H9 (cell line): ENCODE results near the gene APOA1. TPM values are rescaled to one million over a fixed set of nuclear protein-coding genes. Genes with fewer than 3 reads are reported as not detected.

Source experiments
- DNase-seq: peaks from one replicate; pipeline ENCODE4 v3.0.0-alpha.2; 2017
- H2AFZ ChIP-seq: one replicate; pipeline ENCODE4 v1.6.1; 2013; ENCODE audit warnings: mild to moderate bottlenecking, low read length, control low read depth, moderate library complexity
- H2AK5ac ChIP-seq: 2 replicates; pipeline ENCODE4 v1.6.1; 2013; ENCODE audit warnings: low read length, control low read depth, mixed read lengths; ENCODE audit not compliant: insufficient read length
- H2BK120ac ChIP-seq: one replicate; pipeline ENCODE4 v1.6.1; 2013; ENCODE audit warnings: low read depth, mild to moderate bottlenecking, low read length, control low read depth, inconsistent platforms; ENCODE audit not compliant: poor library complexity, severe bottlenecking
- H2BK12ac ChIP-seq: 2 replicates; pipeline ENCODE4 v1.6.1; 2013; ENCODE audit warnings: low read length, control low read depth, mixed read lengths, low read depth; ENCODE audit not compliant: insufficient read length
- H2BK15ac ChIP-seq: 2 replicates; pipeline ENCODE4 v1.6.1; 2013; ENCODE audit warnings: low read depth, low read length, control low read depth
- H2BK20ac ChIP-seq: one replicate; pipeline ENCODE4 v1.6.1; 2013; ENCODE audit warnings: low read depth, mild to moderate bottlenecking, low read length, control low read depth, inconsistent platforms; ENCODE audit not compliant: poor library complexity, severe bottlenecking
- H2BK5ac ChIP-seq: 2 replicates; pipeline ENCODE4 v1.6.1; 2013; ENCODE audit warnings: low read length, control low read depth, mixed read lengths; ENCODE audit not compliant: insufficient read length
- H3K14ac ChIP-seq: 2 replicates; pipeline ENCODE4 v1.6.1; 2013; ENCODE audit warnings: low read length, control low read depth; ENCODE audit not compliant: insufficient read depth
- H3K18ac ChIP-seq: 2 replicates; pipeline ENCODE4 v1.6.1; 2013; ENCODE audit warnings: low read depth, mild to moderate bottlenecking, mixed read lengths, low read length, control low read depth; ENCODE audit not compliant: insufficient read length
- H3K23ac ChIP-seq: 2 replicates; pipeline ENCODE4 v1.6.1; 2013; ENCODE audit warnings: low read length, control low read depth, mixed read lengths, low read depth; ENCODE audit not compliant: insufficient read length
- H3K23me2 ChIP-seq: 2 replicates; pipeline ENCODE4 v1.6.1; 2013; ENCODE audit warnings: low read depth, mild to moderate bottlenecking, mixed read lengths, low read length, control low read depth; ENCODE audit not compliant: insufficient read length, poor library complexity, severe bottlenecking
- H3K27ac ChIP-seq: 2 replicates; pipeline ENCODE4 v1.5.1; 2013; ENCODE audit warnings: low read length, control low read depth, mixed read lengths, low read depth; ENCODE audit not compliant: insufficient read length
- H3K27me3 ChIP-seq: 2 replicates; pipeline ENCODE4 v1.6.1; 2013; ENCODE audit warnings: low read length, control low read depth, inconsistent platforms; ENCODE audit not compliant: insufficient read depth
- H3K4ac ChIP-seq: 2 replicates; pipeline ENCODE4 v1.6.1; 2013; ENCODE audit warnings: low read depth, mild to moderate bottlenecking, control low read depth, inconsistent platforms, low read length, moderate library complexity
- H3K4me1 ChIP-seq: 2 replicates; pipeline ENCODE4 v1.6.1; 2013; ENCODE audit warnings: low read length, control low read depth, inconsistent platforms; ENCODE audit not compliant: insufficient read depth
- H3K4me2 ChIP-seq: 2 replicates; pipeline ENCODE4 v1.6.1; 2013; ENCODE audit warnings: low read length, control low read depth, mixed read lengths; ENCODE audit not compliant: insufficient read length, insufficient read depth
- H3K56ac ChIP-seq: 2 replicates; pipeline ENCODE4 v1.6.1; 2013; ENCODE audit warnings: low read depth, mild to moderate bottlenecking, mixed read lengths, low read length, control low read depth; ENCODE audit not compliant: insufficient read length
- H3K79me1 ChIP-seq: 2 replicates; pipeline ENCODE4 v1.6.1; 2013; ENCODE audit warnings: low read depth, mild to moderate bottlenecking, moderate library complexity, low read length, control low read depth, inconsistent platforms; ENCODE audit not compliant: insufficient read depth, poor library complexity, severe bottlenecking
- H3K79me2 ChIP-seq: 2 replicates; pipeline ENCODE4 v1.6.1; 2013; ENCODE audit warnings: low read length, control low read depth, inconsistent platforms; ENCODE audit not compliant: insufficient read depth
- H3K9ac ChIP-seq: 2 replicates; pipeline ENCODE4 v1.6.1; 2013; ENCODE audit warnings: low read length, control low read depth, mixed read lengths; ENCODE audit not compliant: insufficient read length; ENCODE audit errors: extremely low read depth
- H3K9me3 ChIP-seq: one replicate; pipeline ENCODE4 v1.6.1; 2013; ENCODE audit warnings: low read depth, low read length, inconsistent platforms; ENCODE audit not compliant: control insufficient read depth
- H3T11ph ChIP-seq: one replicate; pipeline ENCODE4 v1.6.1; 2013; ENCODE audit warnings: mild to moderate bottlenecking, low read length, control low read depth, inconsistent platforms
- H4K20me1 ChIP-seq: one replicate; pipeline ENCODE4 v1.6.1; 2013; ENCODE audit not compliant: control insufficient read depth, insufficient read length, insufficient read depth
- H4K5ac ChIP-seq: 2 replicates; pipeline ENCODE4 v1.6.1; 2013; ENCODE audit warnings: low read depth, mild to moderate bottlenecking, mixed read lengths, low read length, control low read depth; ENCODE audit not compliant: insufficient read length
- H4K8ac ChIP-seq: replicated peaks from 2 replicates; pipeline ENCODE4 v1.6.1; 2013; ENCODE audit warnings: low read length, control low read depth, mixed read lengths, low read depth; ENCODE audit not compliant: insufficient read length
- H4K91ac ChIP-seq: 2 replicates; pipeline ENCODE4 v1.6.1; 2013; ENCODE audit warnings: low read depth, mild to moderate bottlenecking, moderate library complexity, mixed read lengths, low read length, control low read depth; ENCODE audit not compliant: insufficient read length
- H3K27ac Mint-ChIP-seq, 3 experiments: 2 replicates in 2 of 3; 3 replicates in 1 of 3; pipeline ENCODE4 v1.8.0; 2020 to 2021; ENCODE audit warnings: mixed read lengths in 3 of 3, mild to moderate bottlenecking in 1 of 3, moderate library complexity in 1 of 3
- H3K27me3 Mint-ChIP-seq: 2 replicates; pipeline ENCODE4 v1.8.0; 2021; ENCODE audit warnings: low read depth, mild to moderate bottlenecking, moderate library complexity, mixed read lengths
- H3K36me3 Mint-ChIP-seq, 3 experiments: 2 replicates in 2 of 3; 3 replicates in 1 of 3; pipeline ENCODE4 v1.8.0; 2020 to 2021; ENCODE audit warnings: low read depth in 3 of 3, mixed read lengths in 3 of 3; ENCODE audit not compliant: insufficient read depth in 1 of 3
- H3K4me1 Mint-ChIP-seq, 2 experiments: 2 replicates each; pipeline ENCODE4 v1.8.0; 2020; ENCODE audit warnings: mixed read lengths in 2 of 2
- H3K4me3 Mint-ChIP-seq, 2 experiments: 2 replicates in 1 of 2; 3 replicates in 1 of 2; pipeline ENCODE4 v1.8.0; 2020 to 2021; ENCODE audit warnings: mild to moderate bottlenecking in 2 of 2, mixed read lengths in 2 of 2, moderate library complexity in 1 of 2
- H3K9me3 Mint-ChIP-seq, 2 experiments: 2 replicates in 1 of 2; 3 replicates in 1 of 2; pipeline ENCODE4 v1.8.0; 2020; ENCODE audit warnings: mild to moderate bottlenecking in 2 of 2, mixed read lengths in 2 of 2, moderate library complexity in 1 of 2
- whole genome bisulfite sequencing: extraction: QIAGEN DNeasy Blood & Tissue Kit; methylation state at CpG from one replicate; pipeline ENCODE4 v1.1.7; 2013; ENCODE audit warnings: missing lambda C conversion rate, low lambda C conversion rate, mixed read lengths; ENCODE audit not compliant: insufficient read length; ENCODE audit errors: extremely low coverage; 5-methylcytosine and 5-hydroxymethylcytosine counted together
- total RNA-seq: library from RNA; stranded (reverse); gene quantifications from 2 replicates; pipeline ENCODE4 v1.2.1, GENCODE V29; 2021
- TF ChIP-seq, protein P1 (sequence below): fragments of 200-600 bp; sonication (generic); conservative IDR thresholded peaks from 3 replicates; pipeline ENCODE4 v1.8.0; 2021; ENCODE audit warnings: antibody characterized with exemption, mild to moderate bottlenecking

APOA1 gene
- total RNA-seq, 1 experiment from 2014 or later: 0.68 TPM

DNA sequence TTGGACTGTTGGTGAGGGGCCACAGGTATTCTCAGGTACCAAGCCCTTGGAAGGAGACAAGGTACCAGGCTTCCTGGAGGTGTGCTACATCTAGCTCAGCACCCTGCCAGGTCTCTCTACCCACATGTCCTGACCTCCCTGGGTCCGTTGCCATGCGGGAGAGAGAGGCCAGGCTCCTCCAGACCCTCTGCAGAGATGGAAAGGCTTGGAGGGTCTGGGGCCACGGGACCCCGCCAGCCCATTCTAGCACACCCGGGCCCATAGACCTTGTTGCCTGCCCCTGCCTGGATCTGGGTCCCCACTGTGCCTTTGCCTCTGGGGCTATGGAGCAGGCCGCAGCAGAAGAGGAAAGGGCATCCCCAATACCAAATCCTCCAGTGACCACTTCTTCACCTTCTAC lies 10.0 kb downstream of the APOA1 start:
- WGBS: no CpG with 5 or more reads among the region's 6 CpGs

More for the DNA sequence above, 10.0 kb downstream of the APOA1 start:
- H3K4me1 Mint-ChIP-seq: peaks cover 5 to 12% of the 10 kb centered on the region in 2 experiments
- Histone ChIP-seq H3K23me2 (no peaks in the 10 kb centered on the region), H2AFZ (no peak overlapping the region), H3K9me3 (no peaks in the 10 kb centered on the region), H3K27me3 (no peaks in the 10 kb centered on the region), H2BK120ac (no peak overlapping the region), H3K9ac (no peak overlapping the region), H2BK15ac (no peak overlapping the region), H3K4me2 (no peak overlapping the region), H3K4ac (no peak overlapping the region), H2BK20ac (no peak overlapping the region), H3K4me1 (no peaks in the 10 kb centered on the region), H3K23ac (no peak overlapping the region), H3K18ac (no peak overlapping the region), H3K79me2 (no peaks in the 10 kb centered on the region), H2AK5ac (no peak overlapping the region), H3K79me1 (no peaks in the 10 kb centered on the region), H4K91ac (no peak overlapping the region), H4K8ac (no peak overlapping the region), H2BK5ac (no peak overlapping the region), H3K27ac (no peak overlapping the region), H3K14ac (no peak overlapping the region; the same call in 1 of the 2 replicates), H2BK12ac (no peak overlapping the region), H4K20me1 (no peaks in the 10 kb centered on the region), H3T11ph (no peak overlapping the region), H3K56ac (no peak overlapping the region), H4K5ac (no peak overlapping the region)
- H3K27me3 Mint-ChIP-seq: peaks cover 12% of the 10 kb centered on the region
- DNase-seq: no peak
- H3K36me3 Mint-ChIP-seq: no peaks in the 10 kb centered on the region
- peaks cover 3 to 5% of the 10 kb centered on the region in 2 experiments; a peak in 3 of 5 replicates for H3K9me3 Mint-ChIP-seq
- TF ChIP-seq, protein P1, sequence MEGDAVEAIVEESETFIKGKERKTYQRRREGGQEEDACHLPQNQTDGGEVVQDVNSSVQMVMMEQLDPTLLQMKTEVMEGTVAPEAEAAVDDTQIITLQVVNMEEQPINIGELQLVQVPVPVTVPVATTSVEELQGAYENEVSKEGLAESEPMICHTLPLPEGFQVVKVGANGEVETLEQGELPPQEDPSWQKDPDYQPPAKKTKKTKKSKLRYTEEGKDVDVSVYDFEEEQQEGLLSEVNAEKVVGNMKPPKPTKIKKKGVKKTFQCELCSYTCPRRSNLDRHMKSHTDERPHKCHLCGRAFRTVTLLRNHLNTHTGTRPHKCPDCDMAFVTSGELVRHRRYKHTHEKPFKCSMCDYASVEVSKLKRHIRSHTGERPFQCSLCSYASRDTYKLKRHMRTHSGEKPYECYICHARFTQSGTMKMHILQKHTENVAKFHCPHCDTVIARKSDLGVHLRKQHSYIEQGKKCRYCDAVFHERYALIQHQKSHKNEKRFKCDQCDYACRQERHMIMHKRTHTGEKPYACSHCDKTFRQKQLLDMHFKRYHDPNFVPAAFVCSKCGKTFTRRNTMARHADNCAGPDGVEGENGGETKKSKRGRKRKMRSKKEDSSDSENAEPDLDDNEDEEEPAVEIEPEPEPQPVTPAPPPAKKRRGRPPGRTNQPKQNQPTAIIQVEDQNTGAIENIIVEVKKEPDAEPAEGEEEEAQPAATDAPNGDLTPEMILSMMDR: no peak
- H3K27ac Mint-ChIP-seq: no peak overlapping the region
- H3K4me3 Mint-ChIP-seq: no peak overlapping the region
